ENCODE results near the gene ERFL.

The ERFL gene

GRCh38 chr19:41883821-41884733 lies 44.2 kb downstream of the ERFL start:
- TF ChIP-seq CTCF (IDR thresholded peaks at IDR 0.05; ENCODE audit: borderline replicate concordance, insufficient read depth, low read depth, low read length) = no peak
- peak overlapping the region; percentile 70 for H3K4me3 ChIP-seq (ENCODE audit: low read depth, low read length)

- TF ChIP-seq CTCF (IDR thresholded peaks at IDR 0.05; ENCODE audit: borderline replicate concordance, insufficient read depth, low read depth, low read length) = no peak
- H3K4me3 ChIP-seq (ENCODE audit: low read depth, low read length) = peak overlapping the region; percentile 70
These were observed 44.8 kb downstream of the ERFL start for GRCh38 chr19:41883463-41883820.

- no peak for TF ChIP-seq CTCF (IDR thresholded peaks at IDR 0.05; ENCODE audit: borderline replicate concordance, insufficient read depth, low read depth, low read length)
- peak within 1 kb of the TSS; percentile 70 for H3K4me3 ChIP-seq (ENCODE audit: low read depth, low read length)
These were observed 45.4 kb downstream of the ERFL start, which contains the start of gene ARHGEF1 for GRCh38 chr19:41882568-41883462. Gene ARHGEF1, plus strand, starts transcription at chr19:41883184. Its CDS starts 4,899 bp downstream, at chr19:41888083.

- TF ChIP-seq CTCF (IDR thresholded peaks at IDR 0.05; ENCODE audit: borderline replicate concordance, insufficient read depth, low read depth, low read length) = no peak
- H3K4me3 ChIP-seq (ENCODE audit: low read depth, low read length) = no peak overlapping the region
These were observed 47.9 kb downstream of the ERFL start for GRCh38 chr19:41880329-41880708.

- no peak for TF ChIP-seq CTCF (IDR thresholded peaks at IDR 0.05; ENCODE audit: borderline replicate concordance, insufficient read depth, low read depth, low read length)
- no peak overlapping the region for H3K4me3 ChIP-seq (ENCODE audit: low read depth, low read length)
These were observed 48.5 kb downstream of the ERFL start for GRCh38 chr19:41879670-41880328.

GRCh38 chr19:41879080-41879479 lies 49.2 kb downstream of the ERFL start:
- peak overlapping the region; percentile 77 for H3K4me3 ChIP-seq (ENCODE audit: low read depth, low read length)
- TF ChIP-seq CTCF (IDR thresholded peaks at IDR 0.05; ENCODE audit: borderline replicate concordance, insufficient read depth, low read depth, low read length) = no peak

Measured in GM12875 (cell line).